Thoracic aorta (tissue), 2 donors: ENCODE measurements around the gene ZBTB16. TPM values are rescaled to one million over a fixed set of nuclear protein-coding genes. Genes with fewer than 3 reads are reported as not detected.

Source experiments
- ATAC-seq: fragments of 150-250 bp; one replicate; pipeline ENCODE4 v1.8.0; 2017; ENCODE audit warnings: low read depth; ENCODE audit not compliant: insufficient number of reproducible peaks, low FRiP score
- DNase-seq: peaks from one replicate; pipeline ENCODE4 v3.0.0-alpha.2; 2020; ENCODE audit warnings: low spot score
- H3K27ac ChIP-seq, 2 donors: fragments of 200-600 bp; sonication (generic); 1 replicate in 1 of 2; 2 replicates in 1 of 2; pipeline ENCODE4 v1.5.1; 2016; ENCODE audit warnings: mild to moderate bottlenecking in 2 of 2, moderate library complexity in 2 of 2
- H3K27me3 ChIP-seq: fragments of 200-600 bp; sonication (generic); replicated peaks from 2 replicates; pipeline ENCODE4 v1.6.0; 2016; ENCODE audit warnings: mild to moderate bottlenecking; ENCODE audit not compliant: insufficient read depth
- H3K36me3 ChIP-seq: fragments of 200-600 bp; sonication (generic); one replicate; pipeline ENCODE4 v1.5.1; 2016
- H3K4me1 ChIP-seq, 2 donors: fragments of 200-600 bp; sonication (generic); 1 replicate in 1 of 2; 2 replicates in 1 of 2; pipeline versions ENCODE4 v1.5.1 to v1.6.0; 2016; ENCODE audit warnings: low read depth in 2 of 2, mild to moderate bottlenecking in 1 of 2; ENCODE audit not compliant: control insufficient read depth in 1 of 2
- H3K4me3 ChIP-seq: fragments of 200-600 bp; sonication (generic); 2 replicates; pipeline ENCODE4 v1.5.1; 2016; ENCODE audit warnings: mild to moderate bottlenecking
- H3K9me3 ChIP-seq: fragments of 200-600 bp; sonication (generic); 2 replicates; pipeline ENCODE4 v1.5.1; 2016
- total RNA-seq, 2 donors: library from RNA; depleted of rRNA; stranded (reverse); fragments of >200 nt; gene quantifications; one replicate each; pipeline versions ENCODE4 v1.1.0 to v1.2.3, GENCODE V29; 2016
- TF ChIP-seq, protein P1 (sequence below): fragments of 200-600 bp; sonication (generic); IDR thresholded peaks from one replicate; pipeline ENCODE4 v1.5.1; 2019; ENCODE audit warnings: antibody characterized with exemption

The ZBTB16 gene
- total RNA-seq, 2 donors from 2014 or later = 314 to 545 TPM

DNA sequence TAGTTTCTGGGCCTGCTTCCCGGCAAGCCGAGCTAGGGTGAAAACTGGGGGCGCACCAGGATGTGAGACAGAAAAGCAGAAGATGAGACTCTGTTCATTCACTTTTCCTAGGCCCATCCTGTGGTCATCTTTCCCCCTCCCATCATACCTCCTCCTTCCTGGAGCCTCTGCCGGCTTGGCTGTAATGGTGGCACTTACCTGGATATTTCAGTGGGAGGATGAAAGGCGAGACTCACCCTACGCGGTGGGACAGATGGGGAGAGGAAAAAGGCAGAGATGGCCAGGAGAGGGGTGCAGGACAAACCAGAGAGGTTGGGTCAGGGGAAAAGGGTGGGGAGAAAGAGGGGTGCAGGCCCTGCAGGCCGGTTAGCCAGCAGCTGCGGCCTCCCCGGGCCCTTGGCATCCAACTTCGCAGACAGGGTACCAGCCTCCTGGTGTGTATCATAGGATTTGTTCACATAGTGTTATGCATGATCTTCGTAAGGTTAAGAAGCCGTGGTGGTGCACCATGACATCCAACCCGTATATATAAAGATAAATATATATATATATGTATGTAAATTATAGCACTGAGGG is 195.1 kb downstream of the ZBTB16 start:
- H3K36me3 ChIP-seq = peaks cover 54% of the 10 kb centered on the region
- ATAC-seq = no peak

DNA sequence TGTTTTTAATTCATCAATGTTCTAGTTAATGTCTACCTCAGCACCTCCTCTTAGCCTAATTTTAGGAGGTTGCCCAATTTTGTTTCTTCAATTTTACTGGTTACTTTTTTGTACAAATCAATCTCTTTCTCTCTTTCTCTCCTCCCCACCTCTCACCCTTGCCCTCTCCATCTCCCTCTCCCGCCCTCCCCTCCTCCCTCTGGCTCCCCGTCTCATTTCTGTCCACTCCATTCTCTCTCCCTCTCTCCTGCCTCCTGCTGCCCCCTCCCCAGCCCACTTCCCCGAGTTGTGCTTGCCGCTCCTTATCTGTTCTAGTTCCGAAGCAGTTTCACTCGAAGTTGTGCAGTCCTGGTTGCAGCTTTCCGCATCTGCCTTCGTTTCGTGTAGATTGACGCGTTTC is 195.8 kb downstream of the ZBTB16 start:
- Histone ChIP-seq H3K27ac (no peak overlapping the region), H3K27me3 (no peaks in the 10 kb centered on the region), H3K36me3 (peaks cover 47% of the 10 kb centered on the region), H3K4me1 (peaks cover 53 to 84% of the 10 kb centered on the region in 2 donors), H3K9me3 (no peaks in the 10 kb centered on the region), H3K4me3 (no peak overlapping the region)
- no peak for DNase-seq
- no peak for ATAC-seq
- TF ChIP-seq, protein P1, sequence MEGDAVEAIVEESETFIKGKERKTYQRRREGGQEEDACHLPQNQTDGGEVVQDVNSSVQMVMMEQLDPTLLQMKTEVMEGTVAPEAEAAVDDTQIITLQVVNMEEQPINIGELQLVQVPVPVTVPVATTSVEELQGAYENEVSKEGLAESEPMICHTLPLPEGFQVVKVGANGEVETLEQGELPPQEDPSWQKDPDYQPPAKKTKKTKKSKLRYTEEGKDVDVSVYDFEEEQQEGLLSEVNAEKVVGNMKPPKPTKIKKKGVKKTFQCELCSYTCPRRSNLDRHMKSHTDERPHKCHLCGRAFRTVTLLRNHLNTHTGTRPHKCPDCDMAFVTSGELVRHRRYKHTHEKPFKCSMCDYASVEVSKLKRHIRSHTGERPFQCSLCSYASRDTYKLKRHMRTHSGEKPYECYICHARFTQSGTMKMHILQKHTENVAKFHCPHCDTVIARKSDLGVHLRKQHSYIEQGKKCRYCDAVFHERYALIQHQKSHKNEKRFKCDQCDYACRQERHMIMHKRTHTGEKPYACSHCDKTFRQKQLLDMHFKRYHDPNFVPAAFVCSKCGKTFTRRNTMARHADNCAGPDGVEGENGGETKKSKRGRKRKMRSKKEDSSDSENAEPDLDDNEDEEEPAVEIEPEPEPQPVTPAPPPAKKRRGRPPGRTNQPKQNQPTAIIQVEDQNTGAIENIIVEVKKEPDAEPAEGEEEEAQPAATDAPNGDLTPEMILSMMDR = no peak

More for the DNA sequence above, 195.1 kb downstream of the ZBTB16 start:
- no peak overlapping the region for H3K4me3 ChIP-seq
- H3K27me3 ChIP-seq = no peaks in the 10 kb centered on the region
- H3K27ac ChIP-seq = peak overlapping the region in 1 of 2 donors; percentile 60
- H3K9me3 ChIP-seq = no peaks in the 10 kb centered on the region
- TF ChIP-seq, protein P1 = no peak
- no peak for DNase-seq
- H3K4me1 ChIP-seq = peaks cover 49 to 84% of the 10 kb centered on the region in 2 donors

DNA sequence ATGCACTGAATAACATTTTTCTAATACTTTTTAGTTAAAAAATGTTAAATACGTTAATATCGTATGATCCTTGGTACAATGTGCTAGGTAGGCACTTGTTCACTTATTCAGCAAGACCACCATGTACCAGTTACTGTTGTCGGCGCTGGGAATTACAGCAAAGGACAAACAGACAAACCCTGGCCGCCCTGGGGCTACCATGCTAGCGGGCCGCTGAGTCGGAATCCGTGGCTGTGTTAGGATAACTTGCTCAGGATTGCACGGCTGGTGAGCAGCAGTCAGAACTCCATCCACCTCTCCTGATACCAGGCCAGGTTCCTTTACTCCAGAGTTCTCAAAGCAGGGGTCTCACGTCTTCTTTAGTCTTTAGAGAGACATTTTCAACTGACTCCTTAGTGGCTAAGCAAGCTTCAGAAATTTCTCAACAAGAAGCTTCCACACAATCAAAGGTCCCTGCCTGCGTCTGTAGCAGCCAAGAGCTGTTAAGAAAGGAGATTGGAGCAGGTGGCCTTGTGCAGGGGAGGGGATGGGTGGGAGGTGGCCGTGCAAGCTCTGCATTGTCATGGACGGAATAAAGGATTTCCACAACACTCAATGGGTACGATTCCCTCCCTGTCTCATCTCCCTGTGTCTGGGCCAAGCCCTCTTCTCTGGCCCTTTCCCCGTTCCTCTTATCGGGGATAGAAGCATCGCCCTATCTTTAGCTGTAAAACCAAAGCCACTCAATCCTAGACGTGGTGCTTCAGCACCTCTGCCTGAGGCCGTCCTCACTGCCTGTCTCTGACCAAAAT is 196.9 kb downstream of the ZBTB16 start:
- ATAC-seq (no peak), DNase-seq (no peak)
- TF ChIP-seq, protein P1 = no peak
- Histone ChIP-seq H3K9me3 (no peaks in the 10 kb centered on the region), H3K4me1 (peaks cover 43 to 81% of the 10 kb centered on the region in 2 donors), H3K27me3 (no peaks in the 10 kb centered on the region), H3K4me3 (peak overlapping the region; percentile 7), H3K27ac (peak overlapping the region; percentile 69 to 72), H3K36me3 (peaks cover 37% of the 10 kb centered on the region)

DNA sequence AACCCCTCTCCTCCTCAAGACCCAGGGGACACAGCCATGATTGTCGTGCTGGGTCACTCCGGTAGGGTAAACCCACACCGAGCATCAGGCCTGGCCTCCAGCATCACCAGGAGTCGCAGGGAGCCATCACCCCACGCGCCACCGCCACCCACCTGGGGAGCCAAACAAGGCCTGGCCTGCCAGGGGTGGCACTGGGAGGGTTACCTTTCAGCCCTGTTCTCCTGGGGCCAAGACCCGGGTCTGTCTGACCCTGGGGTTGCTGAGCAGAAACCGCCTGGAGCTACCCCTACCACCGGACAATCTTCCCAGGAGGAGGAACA is 197.4 kb downstream of the ZBTB16 start:
- Histone ChIP-seq H3K36me3 (peaks cover 34% of the 10 kb centered on the region), H3K4me3 (peak overlapping the region; percentile 7), H3K4me1 (peaks cover 41 to 76% of the 10 kb centered on the region in 2 donors), H3K27me3 (no peaks in the 10 kb centered on the region), H3K9me3 (no peaks in the 10 kb centered on the region), H3K27ac (peak overlapping the region; percentile 69 to 72)
- DNase-seq = no peak
- no peak for ATAC-seq
- TF ChIP-seq, protein P1 = no peak
